Keratinocyte (primary cell): Measurements from ENCODE around the gene ABCC8. TPM values are rescaled to one million over a fixed set of nuclear protein-coding genes. Genes with fewer than 3 reads are reported as not detected.

Source experiments
- DNase-seq: peaks from one replicate; pipeline ENCODE4 v3.0.0-alpha.2; 2011; ENCODE audit warnings: low read depth, missing footprints, low spot score
- FAIRE-seq: peaks from 2 replicates; lab custom pipeline; 2011; peaks lifted over from hg19 to GRCh38; lab: Jason Lieb, UNC
- H2AFZ ChIP-seq: 2 replicates; pipeline ENCODE4 v1.6.0; 2012; ENCODE audit warnings: low read length, control low read depth, inconsistent platforms; ENCODE audit not compliant: control insufficient read depth
- H3K27ac ChIP-seq: 2 replicates; pipeline ENCODE4 v1.5.1; 2011; ENCODE audit warnings: low read length; ENCODE audit not compliant: control insufficient read depth, insufficient read depth
- H3K27me3 ChIP-seq: 3 replicates; pipeline ENCODE4 v1.6.0; 2011; ENCODE audit warnings: low read length; ENCODE audit not compliant: control insufficient read depth, insufficient read depth; ENCODE audit errors: extremely low read depth
- H3K36me3 ChIP-seq, 2 experiments: 2 replicates in 1 of 2; 3 replicates in 1 of 2; pipeline ENCODE4 v1.5.1; 2011; ENCODE audit warnings: low read length in 2 of 2, mild to moderate bottlenecking in 1 of 2; ENCODE audit not compliant: control insufficient read depth in 2 of 2, insufficient read depth in 2 of 2; ENCODE audit errors: extremely low read depth in 1 of 2
- H3K4me1 ChIP-seq: 3 replicates; pipeline ENCODE4 v1.5.1; 2011; ENCODE audit warnings: low read length; ENCODE audit not compliant: control insufficient read depth, insufficient read depth; ENCODE audit errors: extremely low read depth
- H3K4me2 ChIP-seq: 3 replicates; pipeline ENCODE4 v1.6.0; 2011; ENCODE audit warnings: low read depth, low read length; ENCODE audit not compliant: control insufficient read depth, insufficient read depth; ENCODE audit errors: extremely low read depth
- H3K4me3 ChIP-seq, 3 experiments: fragments of 200-600 bp in 1 of 3; sonication (generic) in 1 of 3; 2 replicates in 2 of 3; 3 replicates in 1 of 3; pipeline ENCODE4 v1.5.1; 2011 to 2016; ENCODE audit warnings: low read length in 3 of 3, mild to moderate bottlenecking in 3 of 3, control low read depth in 2 of 3, inconsistent platforms in 1 of 3, low read depth in 1 of 3, mixed read lengths in 1 of 3, mixed run types in 1 of 3, moderate library complexity in 1 of 3; ENCODE audit not compliant: control insufficient read depth in 2 of 3, insufficient read depth in 2 of 3; ENCODE audit errors: extremely low read depth in 1 of 3
- H3K79me2 ChIP-seq: 2 replicates; pipeline ENCODE4 v1.6.0; 2012; ENCODE audit warnings: low read length; ENCODE audit not compliant: control insufficient read depth, insufficient read depth
- H3K9ac ChIP-seq: 3 replicates; pipeline ENCODE4 v1.6.0; 2011; ENCODE audit warnings: low read length; ENCODE audit not compliant: control insufficient read depth, insufficient read depth; ENCODE audit errors: extremely low read depth
- H3K9me1 ChIP-seq: 3 replicates; pipeline ENCODE4 v1.6.0; 2011; ENCODE audit warnings: low read length; ENCODE audit not compliant: control insufficient read depth, insufficient read depth; ENCODE audit errors: extremely low read depth
- H3K9me3 ChIP-seq: 2 replicates; pipeline ENCODE4 v1.5.1; 2012; ENCODE audit warnings: low read depth, low read length; ENCODE audit not compliant: control insufficient read depth
- H4K20me1 ChIP-seq: 3 replicates; pipeline ENCODE4 v1.6.0; 2011; ENCODE audit warnings: low read length; ENCODE audit not compliant: control insufficient read depth, insufficient read depth; ENCODE audit errors: extremely low read depth
- CTCF ChIP-seq, 3 experiments: IDR thresholded peaks in 1 of 3; conservative IDR thresholded peaks in 1 of 3; optimal IDR thresholded peaks in 1 of 3; 2 replicates in 2 of 3; 3 replicates in 1 of 3; pipeline versions ENCODE3 to v1.5.1; 2011; ENCODE audit warnings: low read length in 3 of 3, mild to moderate bottlenecking in 3 of 3, moderate library complexity in 2 of 3, control low read depth in 1 of 3, inconsistent platforms in 1 of 3; ENCODE audit not compliant: insufficient read depth in 2 of 3; ENCODE audit errors: extremely low read depth in 1 of 3
- EZH2 ChIP-seq: IDR thresholded peaks from one replicate; pipeline ENCODE4 v1.6.1; 2012; ENCODE audit warnings: inconsistent platforms, mild to moderate bottlenecking, low read length, moderate library complexity
- dilution Hi-C: fragments of 300-500 bp; cut with MboI; formaldehyde crosslinking; loops from one replicate; pipeline ENCODE4 v1.7.0; 2020; ENCODE audit warnings: low sequenced_read_pairs; ENCODE audit not compliant: extremely low pct_ligation_motif_present
- polyA plus RNA-seq, 5 experiments: library from polyadenylated mRNA; depleted of rRNA in 3 of 5; stranded (reverse) in 3 of 5; stranded (forward) in 1 of 5; unstranded in 1 of 5; fragments of >200 nt; gene quantifications; 1 replicate in 1 of 5; 2 replicates in 3 of 5; 3 replicates in 1 of 5; pipeline versions ENCODE4 v1.2.1 to v1.2.3, GENCODE V29; 2011 to 2012; ENCODE audit warnings: missing spikeins in 2 of 5, low read depth in 1 of 5, low replicate concordance in 1 of 5

Gene ABCC8
- polyA plus RNA-seq, 1 donor (not counting 4 experiments of a cell fraction or from before 2014, with no cell fraction given), result not detected

DNA sequence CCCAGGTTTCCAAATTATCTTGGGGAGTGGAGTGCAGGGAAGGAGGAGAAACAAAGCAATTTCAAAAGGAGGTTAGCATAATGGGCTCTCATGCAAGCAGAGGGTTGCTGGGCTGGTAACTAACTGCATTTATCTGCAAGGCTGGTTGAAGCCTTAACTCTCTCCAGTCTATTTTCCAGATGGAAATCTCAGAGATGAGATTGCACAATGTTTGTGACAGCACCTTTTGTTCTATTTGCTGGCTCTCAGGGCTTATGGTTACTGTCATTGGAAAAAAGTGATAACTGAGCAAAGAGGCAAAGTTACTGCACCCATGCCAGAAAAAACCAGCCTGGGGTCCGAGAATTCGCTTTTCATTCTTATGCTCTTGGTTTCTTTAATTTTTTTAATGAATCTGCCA, 33.2 kb downstream of the ABCC8 start:
- no peaks in the 10 kb centered on the region for H3K79me2 ChIP-seq
- no peak overlapping the region for H3K27ac ChIP-seq
- no peaks in the 10 kb centered on the region for H3K4me1 ChIP-seq
- H3K27me3 ChIP-seq, result peaks cover 11% of the 10 kb centered on the region
- TF ChIP-seq CTCF (optimal IDR thresholded peaks at IDR 0.05 in 1 of 3, IDR thresholded peaks at IDR 0.05 in 1 of 3, conservative IDR thresholded peaks at IDR 0.05 in 1 of 3; ENCODE audit: extremely low read depth in 1 of 3, insufficient read depth in 2 of 3, low read length in 3 of 3) (no peak), EZH2 (no peak)
- H3K36me3 ChIP-seq, result no peaks in the 10 kb centered on the region
- no peak for FAIRE-seq
- no peaks in the 10 kb centered on the region for H3K9me3 ChIP-seq
- no peaks in the 10 kb centered on the region for H3K9me1 ChIP-seq
- no peak overlapping the region for H3K9ac ChIP-seq
- no peak for DNase-seq
- no peak overlapping the region for H3K4me3 ChIP-seq
- H3K4me2 ChIP-seq, result no peak overlapping the region
- dilution Hi-C loops, result no loop called here
- no peaks in the 10 kb centered on the region for H4K20me1 ChIP-seq
- no peak overlapping the region for H2AFZ ChIP-seq

GRCh38 chr11:17443000-17443399, 33.6 kb downstream of the ABCC8 start:
- H3K4me3 ChIP-seq, result no peak overlapping the region
- no peak for TF ChIP-seq CTCF (optimal IDR thresholded peaks at IDR 0.05 in 1 of 3, IDR thresholded peaks at IDR 0.05 in 1 of 3, conservative IDR thresholded peaks at IDR 0.05 in 1 of 3; ENCODE audit: extremely low read depth in 1 of 3, insufficient read depth in 2 of 3, low read length in 3 of 3)
- TF ChIP-seq EZH2, result no peak
- H3K27ac ChIP-seq, result no peak overlapping the region
- H3K4me1 ChIP-seq, result no peaks in the 10 kb centered on the region
- FAIRE-seq (no peak), DNase-seq (no peak)
- no peaks in the 10 kb centered on the region for H3K9me1 ChIP-seq
- H3K9ac ChIP-seq, result no peak overlapping the region
- H2AFZ ChIP-seq, result no peak overlapping the region
- no peaks in the 10 kb centered on the region for H3K79me2 ChIP-seq
- H3K4me2 ChIP-seq, result no peak overlapping the region
- H3K9me3 ChIP-seq, result no peaks in the 10 kb centered on the region
- peaks cover 11% of the 10 kb centered on the region for H3K27me3 ChIP-seq
- dilution Hi-C loops, result no loop called here
- no peaks in the 10 kb centered on the region for H3K36me3 ChIP-seq
- H4K20me1 ChIP-seq, result no peaks in the 10 kb centered on the region
